Loucy (cell line): ENCODE results near the gene NKAIN2.

Experiments used
- H2AFZ ChIP-seq: fragments of 200-600 bp; sonication (generic); 2 replicates; pipeline ENCODE4 v1.6.0; 2016; ENCODE audit warnings: antibody characterized with exemption, mild to moderate bottlenecking, low read length, moderate library complexity
- H3F3A ChIP-seq: fragments of 200-600 bp; 2 replicates; pipeline ENCODE4 v1.6.0; 2016; ENCODE audit warnings: antibody characterized with exemption, low read depth, mild to moderate bottlenecking
- H3K27me3 ChIP-seq: fragments of 200-600 bp; sonication (generic); 2 replicates; pipeline ENCODE4 v1.6.1; 2014; ENCODE audit warnings: low read length, mild to moderate bottlenecking; ENCODE audit not compliant: insufficient read depth, poor library complexity, severe bottlenecking
- H3K36me3 ChIP-seq: fragments of 200-600 bp; sonication (generic); 2 replicates; pipeline ENCODE4 v1.6.1; 2016; ENCODE audit warnings: low read length; ENCODE audit not compliant: insufficient read depth
- H3K4me1 ChIP-seq: fragments of 200-600 bp; sonication (generic); 2 replicates; pipeline ENCODE4 v1.5.1; 2014; ENCODE audit warnings: low read length, mild to moderate bottlenecking; ENCODE audit not compliant: insufficient read depth, poor library complexity, severe bottlenecking
- H3K4me2 ChIP-seq: fragments of 200-600 bp; sonication (generic); 2 replicates; pipeline ENCODE4 v1.6.0; 2014; ENCODE audit warnings: antibody characterized with exemption, low read length, low read depth, mild to moderate bottlenecking; ENCODE audit not compliant: poor library complexity, severe bottlenecking
- H3K4me3 ChIP-seq: fragments of 200-600 bp; sonication (generic); 2 replicates; pipeline ENCODE4 v1.5.1; 2014; ENCODE audit warnings: low read length, mild to moderate bottlenecking, mixed read lengths; ENCODE audit not compliant: poor library complexity, severe bottlenecking
- H3K79me2 ChIP-seq: fragments of 200-600 bp; sonication (generic); 2 replicates; pipeline ENCODE4 v1.6.1; 2014; ENCODE audit warnings: low read length; ENCODE audit not compliant: insufficient read depth
- H3K9ac ChIP-seq: fragments of 200-600 bp; sonication (generic); 2 replicates; pipeline ENCODE4 v1.6.0; 2014; ENCODE audit warnings: mild to moderate bottlenecking, low read depth, low read length, moderate library complexity; ENCODE audit not compliant: poor library complexity, severe bottlenecking
- H3K9me2 ChIP-seq: fragments of 200-600 bp; sonication (generic); replicated peaks from 2 replicates; pipeline ENCODE4 v1.6.1; 2016; ENCODE audit warnings: low read depth, low read length, mixed read lengths
- H3K9me3 ChIP-seq: fragments of 200-600 bp; sonication (generic); 2 replicates; pipeline ENCODE4 v1.6.1; 2014; ENCODE audit warnings: mild to moderate bottlenecking, antibody characterized with exemption, low read length, low read depth; ENCODE audit not compliant: insufficient read depth
- H4K20me1 ChIP-seq: fragments of 200-600 bp; sonication (generic); 2 replicates; pipeline ENCODE4 v1.6.0; 2014; ENCODE audit warnings: antibody characterized with exemption, low read length, mild to moderate bottlenecking; ENCODE audit not compliant: insufficient read depth, poor library complexity, severe bottlenecking
- CTCF ChIP-seq: fragments of 200-600 bp; sonication (generic); conservative IDR thresholded peaks from 2 replicates; pipeline ENCODE4 v1.5.1; 2014; ENCODE audit warnings: mild to moderate bottlenecking, antibody characterized with exemption, low read length
- EZH2phosphoT487 ChIP-seq: fragments of 200-600 bp; IDR thresholded peaks from 2 replicates; pipeline ENCODE4 v1.6.1; 2018; ENCODE audit warnings: antibody characterized with exemption, mild to moderate bottlenecking, moderate library complexity, borderline replicate concordance

NKAIN2 gene

GRCh38 chr6:123803504-123804013, at the start of gene NKAIN2:
Gene NKAIN2, plus strand, starts transcription at chr6:123803865.
- Histone ChIP-seq H2AFZ (peak within 1 kb of the TSS; percentile 44; the same call in 1 of the 2 replicates), H3K9ac (no peak within 1 kb of the TSS), H3K9me3 (no peaks in the 10 kb centered on the region)

DNA sequence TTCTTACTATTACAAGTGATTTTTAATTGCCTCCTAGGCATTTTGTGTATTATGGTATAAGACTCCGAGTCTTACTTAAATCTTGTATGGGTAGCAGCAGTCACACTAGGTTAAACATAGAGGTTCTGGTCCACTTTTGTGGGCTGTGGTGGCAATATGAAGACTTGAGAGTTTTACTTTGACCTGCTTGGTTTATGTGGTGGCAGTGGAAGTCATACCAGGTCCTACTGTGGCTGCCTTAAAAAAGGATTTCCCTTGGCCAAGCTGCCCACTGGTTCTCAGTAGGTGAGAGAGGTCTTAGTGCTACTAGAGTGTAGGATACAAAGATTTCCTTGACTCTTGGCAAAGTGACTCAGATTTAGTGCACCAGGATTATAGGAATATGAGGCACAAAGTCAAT, 44.2 kb upstream of the NKAIN2 start:
- no peaks in the 10 kb centered on the region for H3K27me3 ChIP-seq
- H4K20me1 ChIP-seq, result no peaks in the 10 kb centered on the region
- H3K4me1 ChIP-seq, result no peaks in the 10 kb centered on the region
- H3K36me3 ChIP-seq, result no peaks in the 10 kb centered on the region
- no peak overlapping the region for H3K4me3 ChIP-seq
- H3F3A ChIP-seq, result no peaks in the 10 kb centered on the region
- H3K79me2 ChIP-seq, result no peaks in the 10 kb centered on the region
- no peak overlapping the region for H3K4me2 ChIP-seq
- H3K9me2 ChIP-seq, result no peaks in the 10 kb centered on the region
- H3K9me3 ChIP-seq, result no peaks in the 10 kb centered on the region
- no peak for TF ChIP-seq CTCF
- TF ChIP-seq EZH2phosphoT487, result no peak
- no peak overlapping the region for H2AFZ ChIP-seq
- no peak overlapping the region for H3K9ac ChIP-seq

More at GRCh38 chr6:123803504-123804013, at the start of gene NKAIN2:
- Histone ChIP-seq H3K9me2 (no peaks in the 10 kb centered on the region), H3K4me3 (no peak within 1 kb of the TSS), H3K36me3 (no peaks in the 10 kb centered on the region), H3K79me2 (no peaks in the 10 kb centered on the region), H3K4me1 (peaks cover 4% of the 10 kb centered on the region), H3F3A (no peaks in the 10 kb centered on the region), H4K20me1 (no peaks in the 10 kb centered on the region), H3K27me3 (no peaks in the 10 kb centered on the region), H3K4me2 (no peak within 1 kb of the TSS)
- TF ChIP-seq EZH2phosphoT487 (no peak), CTCF (no peak)

- no peaks in the 10 kb centered on the region for H3K27me3 ChIP-seq
- H4K20me1 ChIP-seq, result no peaks in the 10 kb centered on the region
- H3K36me3 ChIP-seq, result no peaks in the 10 kb centered on the region
- no peaks in the 10 kb centered on the region for H3K79me2 ChIP-seq
- no peak for TF ChIP-seq EZH2phosphoT487
- no peak for TF ChIP-seq CTCF
- H3K4me1 ChIP-seq, result no peaks in the 10 kb centered on the region
- no peak overlapping the region for H3K4me3 ChIP-seq
- no peaks in the 10 kb centered on the region for H3K9me2 ChIP-seq
- no peak overlapping the region for H2AFZ ChIP-seq
- no peak overlapping the region for H3K4me2 ChIP-seq
- no peaks in the 10 kb centered on the region for H3K9me3 ChIP-seq
- H3F3A ChIP-seq, result no peaks in the 10 kb centered on the region
- no peak overlapping the region for H3K9ac ChIP-seq
Measured at GRCh38 chr6:123763904-123764303, 39.8 kb upstream of the NKAIN2 start.
